Stimulated activated CD8-positive, alpha-beta memory T cell treated with anti-CD3 and anti-CD28 coated beads, Interleukin-7, amount 100 ng/mL, for 4 hours (primary cell): ENCODE measurements around the gene CNOT1.
"Not testable (repeated sequence)": the region's sequence is repeated elsewhere in the genome, so short reads cannot be mapped to it uniquely, and the experiment has no call there.

ENCODE experiments used
- DNase-seq, 2 donors: peaks; one replicate each; pipeline ENCODE4 v3.0.0-alpha.2; 2020; ENCODE audit warnings: low read depth in 2 of 2

CNOT1 gene

DNA sequence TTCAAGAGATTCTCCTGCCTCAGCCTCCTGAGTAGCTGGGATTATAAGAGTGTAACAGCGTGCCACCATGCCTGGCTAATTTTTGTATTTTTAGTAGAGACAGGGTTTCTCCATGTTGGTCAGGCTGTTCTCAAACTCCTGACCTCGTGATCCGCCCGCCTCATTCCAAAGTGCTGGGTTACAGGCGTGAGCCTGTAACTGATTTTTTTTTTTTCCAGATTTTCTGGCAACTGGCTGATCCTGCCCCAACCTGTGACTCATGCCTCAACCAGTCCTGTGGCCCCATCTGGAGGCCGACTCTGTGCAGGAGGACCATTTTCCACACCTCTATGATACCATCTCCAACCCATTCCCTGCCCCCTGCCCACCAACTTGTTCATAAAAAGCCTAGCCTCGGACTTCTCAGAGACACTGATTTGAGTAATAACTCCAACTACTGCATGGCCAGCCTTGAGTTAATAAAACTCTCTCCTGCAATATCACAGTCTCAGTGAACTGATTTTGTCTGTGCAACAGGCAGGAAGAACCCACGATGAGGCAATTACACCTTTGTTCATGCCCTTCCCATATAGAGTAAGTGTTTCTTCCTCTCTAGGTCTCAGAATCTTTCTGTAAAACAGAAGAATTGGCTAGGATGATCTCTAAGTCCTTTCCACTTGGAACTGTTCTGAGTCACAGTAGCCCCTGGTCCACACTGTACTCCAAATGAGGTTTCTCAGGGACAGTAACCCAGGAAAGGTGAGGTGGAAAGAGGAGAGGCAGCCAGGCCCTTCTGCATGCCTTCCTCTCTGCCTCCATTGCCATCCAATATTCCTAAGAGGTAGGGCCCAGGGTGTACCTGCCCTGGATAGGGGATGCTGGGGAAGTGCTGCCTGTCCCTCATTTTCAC, 8.8 kb upstream of the CNOT1 start:
- DNase-seq = no peak

DNA sequence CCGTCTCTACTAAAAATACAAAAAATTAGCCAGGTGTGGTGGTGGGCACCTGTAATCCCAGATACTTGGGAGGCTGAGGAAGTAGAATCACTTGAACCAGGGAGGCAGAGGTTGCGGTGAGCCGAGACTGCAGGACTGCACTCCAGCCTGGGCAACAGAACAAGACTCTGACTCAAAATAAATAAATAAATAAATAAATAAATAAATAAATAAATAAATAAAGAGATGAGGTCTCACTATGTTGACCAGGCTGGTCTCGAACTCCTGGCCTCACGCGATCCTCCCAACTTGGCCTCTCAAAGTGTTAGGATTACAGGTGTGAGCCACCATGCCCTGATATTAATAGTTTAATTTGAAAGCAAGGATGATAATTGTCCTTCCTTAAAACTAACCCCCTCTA, 7.4 kb upstream of the CNOT1 start:
- DNase-seq = not testable (repeated sequence)

DNA sequence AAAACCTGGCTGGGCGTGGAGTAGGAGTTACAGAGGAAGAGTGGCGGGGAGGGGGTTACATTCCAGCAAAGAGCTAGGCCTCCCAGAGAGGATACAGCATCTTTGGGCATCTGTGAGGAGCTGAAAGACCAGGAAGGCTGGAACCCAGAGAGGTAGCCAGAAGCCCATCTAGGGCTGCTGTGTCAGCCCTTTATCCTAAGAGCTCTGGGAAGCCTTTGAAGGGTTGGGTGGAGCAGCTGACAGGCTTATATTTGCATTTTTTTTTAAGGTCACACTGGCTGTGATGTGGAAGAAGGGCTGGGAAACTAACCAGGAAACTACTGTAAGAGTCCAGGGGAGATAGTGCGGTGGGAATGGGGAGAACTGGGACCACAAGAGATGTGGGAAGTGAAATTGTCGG, 6.8 kb upstream of the CNOT1 start:
- no peak for DNase-seq

DNA sequence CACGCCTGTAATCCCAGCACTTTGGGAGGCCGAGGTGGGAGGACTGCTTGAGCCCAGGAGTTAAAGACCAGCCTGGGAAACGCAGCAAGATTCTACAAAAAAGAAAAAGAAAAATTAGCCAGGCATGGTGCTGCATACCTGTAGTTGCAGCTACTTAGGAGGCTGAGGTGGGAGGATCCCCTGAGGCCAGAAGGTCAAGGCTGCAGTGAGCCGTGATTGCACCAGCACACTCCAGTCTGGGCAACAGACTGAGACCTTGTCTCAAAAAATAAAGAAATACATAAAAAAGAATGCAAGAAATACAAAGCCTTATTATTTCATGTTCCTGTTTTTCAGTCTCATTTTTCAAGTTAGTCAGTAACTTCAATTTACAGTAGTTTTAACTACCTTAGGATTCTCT, 5.9 kb upstream of the CNOT1 start:
- no peak for DNase-seq

DNA sequence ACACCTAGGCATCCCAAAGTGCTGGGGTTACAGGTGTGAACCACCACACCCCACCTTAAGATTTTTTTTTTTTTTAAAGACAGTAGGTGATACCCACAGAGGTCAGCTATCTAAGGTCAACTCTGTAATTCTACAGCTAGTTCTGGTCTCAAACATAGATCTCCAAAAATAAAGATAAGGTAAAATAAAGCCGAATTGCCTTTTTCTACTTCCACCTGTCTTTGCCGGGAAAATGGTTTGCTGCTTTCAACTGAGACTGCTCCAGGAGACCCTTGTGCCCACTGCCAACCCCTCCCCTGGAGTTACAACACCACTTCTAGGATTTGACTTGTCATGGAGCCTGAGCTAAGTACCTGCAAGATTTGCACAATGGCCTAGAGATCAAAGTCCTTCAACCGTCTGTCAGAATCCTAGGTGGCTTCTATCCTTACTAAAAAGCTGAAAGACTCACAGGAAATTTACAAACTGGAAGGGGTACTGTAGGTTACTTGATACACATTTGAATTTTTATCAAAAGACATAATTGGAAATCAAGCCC, 4.7 kb upstream of the CNOT1 start:
- DNase-seq = no peak

DNA sequence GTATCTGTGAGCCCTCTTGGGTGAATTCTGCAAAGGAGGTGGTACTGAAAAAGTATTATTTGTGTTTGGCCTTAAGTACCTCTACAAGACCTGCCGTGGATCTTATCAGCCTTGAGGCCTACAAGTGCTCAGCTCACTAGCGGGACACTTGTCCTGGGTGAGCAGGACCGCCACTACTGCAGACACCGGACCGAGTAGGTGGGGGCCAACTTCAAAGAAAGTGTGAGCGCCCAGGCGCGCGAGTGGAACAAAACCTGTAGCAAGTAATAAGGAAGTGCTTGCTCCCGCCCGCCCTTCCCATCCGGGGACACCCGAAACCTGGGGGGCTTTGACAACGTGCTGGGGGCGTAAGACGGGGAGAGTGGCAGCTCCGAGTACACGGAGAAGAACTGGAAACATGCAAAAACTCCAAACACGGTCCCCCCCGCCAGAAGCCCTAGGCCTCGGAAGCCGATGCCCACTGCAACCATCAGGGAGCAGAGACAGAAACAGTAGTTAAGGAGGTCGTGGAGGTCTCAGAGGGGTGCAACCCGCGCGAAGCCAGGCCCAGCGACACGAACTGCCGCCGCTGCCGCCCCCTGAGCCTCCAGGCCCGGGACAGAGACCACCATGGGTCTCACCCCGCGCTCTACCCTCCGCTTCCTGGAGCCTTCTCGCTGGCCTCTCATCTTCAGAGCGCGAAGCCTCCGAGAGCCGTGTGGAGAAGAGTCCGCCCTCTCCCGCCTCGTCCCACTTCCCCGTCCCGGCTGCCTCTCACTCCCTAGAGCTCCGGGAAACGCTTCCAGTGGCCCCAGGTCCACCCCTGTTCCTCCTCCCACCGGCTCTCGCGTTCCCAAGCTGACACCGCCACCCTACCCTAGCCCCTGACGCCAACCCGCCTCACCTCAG, 537 bp downstream of the CNOT1 start:
- DNase-seq = peak; percentile 12 to 44

DNA sequence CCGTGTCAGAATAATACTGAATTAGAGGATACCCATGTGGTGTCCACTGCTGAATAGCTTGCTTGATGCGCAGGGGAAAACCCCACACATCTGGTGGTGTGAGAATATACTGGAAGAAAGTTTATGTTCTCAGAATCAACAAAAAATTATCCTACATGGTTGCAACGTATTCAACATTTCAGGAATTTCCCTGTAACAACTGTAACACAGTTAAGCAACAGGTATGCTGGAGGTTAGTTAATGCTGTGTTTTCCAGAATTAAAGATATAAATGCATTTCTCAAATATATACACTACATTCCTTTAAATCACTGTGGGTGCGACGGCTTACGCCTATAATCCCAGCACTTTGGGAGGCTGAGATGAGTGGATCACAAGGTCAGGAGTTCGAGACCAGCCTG, 5.4 kb downstream of the CNOT1 start:
- no peak for DNase-seq

DNA sequence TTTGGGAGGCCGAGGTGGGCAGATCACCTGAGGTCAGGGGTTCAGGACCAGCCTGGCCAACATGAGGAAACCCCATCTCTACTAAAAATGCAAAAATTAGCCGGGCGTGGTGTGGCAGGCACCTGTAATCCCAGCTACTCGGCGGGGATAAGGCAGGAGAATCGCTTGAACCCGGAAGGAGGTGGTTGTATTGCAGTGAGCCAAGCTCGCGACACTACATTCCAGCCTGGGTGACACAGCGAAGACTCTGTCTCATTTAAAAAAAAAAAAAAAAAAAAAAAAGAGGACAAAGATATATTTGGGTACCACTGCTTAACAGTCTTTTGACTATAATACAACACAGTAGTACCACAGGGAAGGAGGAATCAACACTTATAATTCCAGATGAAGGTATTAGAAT, 9.2 kb downstream of the CNOT1 start:
- no peak for DNase-seq

DNA sequence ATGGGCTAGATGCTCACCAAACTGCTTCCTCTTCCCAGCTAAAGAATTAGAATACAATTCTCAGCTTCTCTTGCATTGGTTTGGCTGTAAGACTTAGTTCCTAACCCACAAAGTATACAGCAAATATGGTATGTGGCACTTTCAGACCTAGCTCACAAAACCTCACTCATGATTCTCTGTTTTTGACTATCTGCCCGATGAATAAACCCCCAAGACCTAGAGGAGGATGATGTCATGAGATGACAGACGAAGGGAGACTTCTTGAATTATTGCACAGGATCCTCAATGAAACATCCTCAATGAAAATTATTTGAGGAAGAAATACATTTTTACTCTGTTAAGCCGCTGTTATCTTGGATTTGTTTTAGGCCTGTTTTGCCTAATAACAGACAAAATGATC, 14.3 kb downstream of the CNOT1 start:
- DNase-seq = no peak

DNA sequence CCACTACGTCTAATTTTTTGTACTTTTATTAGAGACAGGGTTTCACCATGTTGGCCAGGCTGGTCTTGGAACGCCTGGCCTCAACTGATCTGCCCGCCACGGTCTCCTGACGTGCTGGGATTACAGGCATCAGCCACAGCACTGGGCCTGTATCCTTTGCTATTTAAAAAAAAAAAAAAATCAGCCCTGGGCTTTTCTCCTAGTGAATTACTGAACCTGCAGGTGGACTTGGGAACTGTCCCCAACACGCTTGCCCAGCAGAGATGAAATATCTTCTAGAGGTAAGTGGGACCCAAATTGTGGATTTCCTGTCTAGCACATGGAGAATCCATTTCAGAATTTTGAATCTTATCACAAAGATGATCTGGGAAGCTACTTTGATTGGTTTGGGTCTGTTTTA, 14.8 kb downstream of the CNOT1 start:
- no peak for DNase-seq

DNA sequence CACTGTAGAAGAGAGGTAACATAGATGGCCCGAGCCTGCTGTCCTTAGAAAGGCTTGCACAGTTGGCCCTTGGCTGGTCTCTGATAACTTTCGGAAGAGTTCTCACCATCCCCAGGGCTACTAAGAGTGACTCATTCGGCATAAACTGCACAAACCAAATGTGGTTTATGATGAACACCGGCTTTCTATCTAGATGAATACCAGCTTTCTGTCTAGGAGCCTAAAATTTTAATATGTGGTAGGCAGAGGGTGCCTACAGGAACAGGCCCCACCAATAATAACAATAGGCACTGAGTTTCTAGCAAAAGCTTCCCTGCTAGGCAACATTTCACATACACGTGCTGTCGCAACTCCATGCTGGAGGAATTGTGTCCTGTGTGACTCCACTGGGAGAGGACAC, 15.4 kb downstream of the CNOT1 start:
- DNase-seq = no peak

DNA sequence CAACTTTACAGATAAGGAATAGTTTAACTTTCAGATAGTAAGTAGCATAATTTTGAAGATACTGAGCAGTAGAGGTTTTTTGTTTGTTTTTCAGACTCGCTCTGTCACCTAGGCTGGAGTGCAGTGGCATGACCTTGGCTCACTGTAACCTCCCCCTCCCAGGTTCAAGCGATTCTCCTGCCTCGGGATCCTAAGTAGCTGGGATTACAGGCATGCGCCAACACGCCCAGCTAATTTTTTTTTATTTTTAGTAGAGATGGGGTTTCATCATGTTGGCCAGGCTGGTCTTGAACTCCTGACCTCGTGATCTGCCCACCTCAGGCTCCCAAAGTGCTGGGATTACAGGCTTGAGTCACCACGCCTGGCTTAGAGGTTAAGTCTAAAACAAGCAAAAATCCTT, 16.7 kb downstream of the CNOT1 start:
- DNase-seq = not testable (repeated sequence)

DNA sequence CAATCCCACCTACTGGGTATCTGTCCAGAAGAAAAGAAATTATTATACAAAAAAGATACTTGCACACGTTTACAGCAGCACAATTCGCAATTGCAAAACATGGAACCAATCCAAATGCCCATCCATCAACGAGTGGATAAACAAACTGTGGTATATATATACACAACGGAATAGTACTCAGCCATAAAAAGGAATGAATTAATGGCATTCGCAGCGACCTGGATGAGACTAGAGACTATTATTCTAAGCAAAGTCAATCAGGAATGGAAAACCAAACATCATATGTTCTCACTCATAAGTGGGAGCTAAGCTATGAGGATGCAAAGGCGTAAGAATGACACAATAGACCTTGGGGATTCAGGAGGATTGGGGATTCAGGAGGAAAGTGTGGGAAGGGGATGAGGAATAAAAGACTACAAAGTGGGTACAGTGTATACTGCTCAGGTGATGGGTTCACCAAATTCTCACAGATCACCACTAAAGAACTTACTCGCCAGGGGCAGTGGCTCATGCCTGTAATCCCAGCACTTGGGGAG, 21.0 kb downstream of the CNOT1 start:
- no peak for DNase-seq

DNA sequence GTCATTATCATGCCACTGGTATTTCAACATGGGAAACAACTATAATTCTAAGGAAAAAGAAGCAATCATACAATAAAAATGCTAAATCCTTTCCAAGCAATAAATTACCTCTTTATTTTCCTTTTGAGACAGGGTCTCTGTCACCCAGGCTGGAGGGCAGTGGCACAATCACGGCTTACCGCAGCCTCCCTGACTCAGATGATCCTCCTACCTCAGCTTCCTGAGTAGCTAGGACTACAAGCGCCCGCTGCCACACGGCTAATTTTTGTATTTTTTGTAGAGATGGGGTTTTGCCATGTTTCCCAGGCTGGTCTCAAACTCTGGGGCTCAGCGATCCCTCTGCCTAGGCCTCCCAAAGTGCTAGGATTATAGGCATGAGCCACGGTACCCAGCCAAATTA, 24.1 kb downstream of the CNOT1 start:
- no peak for DNase-seq

DNA sequence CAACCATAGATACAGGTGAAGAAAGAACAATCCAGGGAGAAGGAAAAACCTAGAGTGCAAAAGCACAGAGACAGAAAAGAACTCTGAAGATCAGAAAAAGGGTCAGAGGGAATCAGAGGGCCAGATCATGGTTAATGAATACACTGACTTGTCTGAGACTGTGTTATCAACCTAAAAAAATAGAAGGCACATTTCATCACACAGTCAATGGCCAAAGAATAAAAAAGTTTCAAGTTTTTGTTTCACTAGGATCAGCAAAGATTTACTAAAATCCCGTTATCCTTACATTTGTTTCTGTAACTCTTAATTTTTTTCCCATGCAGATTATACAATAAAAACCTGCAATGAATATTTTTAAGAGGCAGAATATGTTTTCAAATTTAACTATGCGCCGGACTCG, 38.5 kb downstream of the CNOT1 start:
- DNase-seq = no peak

DNA sequence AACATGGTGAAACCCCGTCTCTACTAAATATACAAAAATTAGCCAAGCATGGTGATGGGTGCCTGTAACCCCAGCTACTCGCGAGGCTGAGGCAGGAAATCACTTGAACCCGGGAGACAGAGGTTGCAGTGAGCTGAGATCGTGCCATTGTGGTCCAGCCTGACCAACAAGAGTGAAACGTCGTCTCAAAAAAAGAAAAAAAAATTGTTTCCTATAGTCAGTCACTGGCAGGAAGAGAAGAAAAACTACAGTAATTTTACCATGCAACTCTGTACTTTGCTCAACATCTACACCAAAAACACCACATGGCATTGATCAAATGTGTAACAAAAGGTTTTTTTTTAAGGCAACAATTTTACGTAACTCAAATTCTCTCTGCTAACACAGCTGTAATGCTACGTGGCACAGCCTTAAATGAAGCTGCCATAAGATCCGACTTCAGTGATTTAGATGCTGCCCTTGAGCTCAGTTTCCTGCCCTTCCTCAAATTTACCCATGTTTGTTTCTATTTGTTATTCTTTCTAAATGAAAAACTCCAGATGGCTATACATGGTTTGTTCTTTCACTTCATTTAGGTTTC, 40.2 kb downstream of the CNOT1 start:
- no peak for DNase-seq

DNA sequence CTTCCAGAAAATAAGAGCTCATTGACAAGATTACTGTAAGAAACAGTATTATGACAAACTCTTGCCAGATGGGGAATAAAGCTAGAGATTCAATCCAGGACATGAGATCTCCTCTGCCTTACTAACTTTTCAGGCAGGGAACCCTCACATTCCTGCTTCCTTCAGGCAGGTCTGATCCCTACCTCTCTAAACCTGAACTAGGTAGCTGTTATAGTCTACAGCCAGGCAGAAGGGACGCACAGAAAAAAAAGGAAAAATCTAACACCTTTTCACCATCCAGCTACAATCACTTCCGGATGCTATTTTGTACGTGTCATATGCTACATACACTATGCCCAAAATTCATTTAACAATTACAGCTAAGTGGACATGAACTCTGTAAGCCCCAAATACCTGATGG, 41.2 kb downstream of the CNOT1 start:
- DNase-seq = no peak

DNA sequence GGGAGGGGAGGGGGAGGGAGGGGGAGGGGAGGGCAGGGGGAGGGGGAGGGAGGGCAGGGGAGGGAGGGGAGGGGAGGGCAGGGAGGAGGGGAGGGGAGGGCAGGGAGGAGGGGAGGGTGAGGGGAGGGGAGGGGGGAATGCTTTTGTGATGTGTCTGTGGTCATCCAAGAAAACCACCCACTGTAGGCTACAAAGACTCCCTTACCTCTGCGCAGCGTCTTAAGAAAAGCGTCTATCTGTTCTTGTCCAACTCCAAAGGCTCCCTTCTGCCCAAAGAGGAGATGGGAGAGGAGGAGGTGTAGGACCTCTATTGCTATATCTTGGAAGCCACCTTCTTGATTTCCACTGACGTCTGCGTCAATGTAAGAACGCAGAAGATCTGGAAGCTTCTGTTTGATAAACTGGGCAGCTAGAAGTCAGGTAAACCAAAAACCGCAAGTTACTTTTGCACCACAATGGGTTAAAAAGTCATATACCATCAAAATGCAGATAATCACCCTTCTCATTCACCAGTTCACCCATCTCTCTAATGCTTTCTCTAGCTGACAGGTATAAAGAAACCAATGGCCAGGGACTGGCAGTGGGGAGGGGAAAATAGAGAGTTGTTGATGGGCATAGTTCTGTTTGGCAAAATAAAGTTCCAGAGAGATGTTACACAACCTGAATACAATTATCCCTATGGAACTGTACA, 43.1 kb downstream of the CNOT1 start:
- no peak for DNase-seq

DNA sequence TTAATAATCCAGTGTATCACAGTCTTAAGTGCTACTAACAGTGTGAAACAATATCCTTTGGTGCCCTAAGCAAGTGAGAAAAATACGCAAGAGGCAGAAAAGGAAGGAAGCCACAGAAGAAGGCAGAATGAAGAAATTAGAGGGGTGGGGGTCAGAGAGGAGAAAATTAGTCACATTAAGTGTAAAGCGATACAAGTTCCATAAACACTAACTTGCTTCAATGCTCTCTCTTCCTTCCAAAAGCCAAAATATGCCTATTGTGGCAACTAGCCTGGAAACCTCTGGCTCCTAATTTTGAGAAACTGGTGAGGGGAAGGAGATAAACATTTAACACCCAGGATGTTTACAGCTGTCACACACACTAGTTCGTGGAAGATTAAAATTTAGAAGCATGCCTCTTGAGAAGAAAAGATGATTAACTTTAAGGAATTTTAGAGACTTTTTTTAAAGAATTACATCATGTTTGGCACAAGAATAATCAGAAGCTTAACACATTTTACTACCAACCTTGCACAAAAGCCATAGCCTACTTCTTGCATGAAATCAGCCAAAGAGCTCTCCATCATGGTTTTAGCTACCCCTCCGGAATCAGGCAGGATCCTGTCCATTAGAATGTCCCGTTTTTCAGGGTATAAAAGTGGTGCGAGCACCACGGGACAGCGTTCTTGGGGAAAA, 44.7 kb downstream of the CNOT1 start:
- no peak for DNase-seq

DNA sequence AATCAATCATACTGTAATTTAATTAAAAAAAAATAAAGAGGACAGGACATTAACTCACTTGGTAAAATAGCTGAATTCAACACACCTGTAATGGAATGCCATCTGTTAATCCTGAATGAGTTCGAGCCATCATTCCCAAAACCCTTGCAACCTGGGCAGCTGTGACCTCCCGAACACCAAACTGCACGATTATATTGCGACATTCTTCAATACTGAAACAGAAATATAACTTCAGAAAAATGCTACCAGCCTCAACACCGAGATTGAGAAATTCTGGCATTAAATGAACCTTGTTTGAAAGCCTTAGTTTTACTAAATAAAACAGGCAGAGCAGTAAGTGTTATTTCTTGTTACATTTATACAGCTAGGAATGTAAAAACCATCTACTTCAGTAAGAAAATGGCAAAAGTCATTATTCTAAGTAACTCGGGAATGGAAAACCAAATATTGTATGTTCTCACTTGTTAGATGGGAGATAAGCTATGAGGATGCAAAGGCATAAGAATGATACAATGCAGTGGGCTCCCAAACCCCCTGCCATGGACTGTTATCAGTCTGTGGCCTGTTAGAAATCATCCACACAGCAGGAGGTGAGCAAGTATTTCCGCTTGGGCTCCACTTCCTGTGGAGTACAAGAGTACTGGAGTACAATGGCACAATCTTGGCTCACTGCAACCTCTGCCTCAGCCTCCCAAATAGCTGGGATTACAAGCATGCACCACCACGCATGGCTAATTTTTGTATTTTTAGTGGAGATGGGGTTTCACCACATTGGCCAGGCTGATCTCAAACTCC, 46.5 kb downstream of the CNOT1 start:
- DNase-seq = no peak
